Panc1 (cell line): ENCODE measurements around the gene MAPKAP1.
"Not testable (repeated sequence)": the region's sequence is repeated elsewhere in the genome, so short reads cannot be mapped to it uniquely, and the experiment has no call there.

Experiments used
- CTCF ChIP-seq: fragments of 450-650 bp; IDR thresholded peaks from 2 replicates; pipeline ENCODE4 v1.5.1; 2017; ENCODE audit warnings: mild to moderate bottlenecking
- POLR2AphosphoS5 ChIP-seq: IDR thresholded peaks from 2 replicates; pipeline ENCODE4 v1.6.1; 2012; ENCODE audit warnings: mild to moderate bottlenecking, low read depth, low read length, moderate library complexity
- REST ChIP-seq, 2 experiments: IDR thresholded peaks; 2 replicates each; pipeline ENCODE4 v1.6.1; 2011 to 2012; ENCODE audit warnings: low read depth in 2 of 2, control low read depth in 1 of 2, low read length in 1 of 2, mild to moderate bottlenecking in 1 of 2, moderate library complexity in 1 of 2; ENCODE audit not compliant: insufficient read depth in 1 of 2
- SIN3A ChIP-seq: IDR thresholded peaks from 2 replicates; pipeline ENCODE4 v1.6.1; 2012; ENCODE audit warnings: low read depth, mild to moderate bottlenecking, low read length, moderate library complexity, borderline replicate concordance; ENCODE audit not compliant: insufficient read depth
- TCF7L2 ChIP-seq: IDR thresholded peaks from 2 replicates; pipeline ENCODE4 v1.6.1; 2011; ENCODE audit warnings: mild to moderate bottlenecking, low read depth, low read length, inconsistent platforms

GRCh38 chr9:125693492-125693891 lies 13.5 kb downstream of the MAPKAP1 start:
- not testable (repeated sequence) for TF ChIP-seq CTCF; POLR2AphosphoS5; REST (IDR thresholded peaks at IDR 0.05; ENCODE audit: insufficient read depth in 1 of 2, low read depth in 2 of 2, low read length in 1 of 2); TCF7L2; SIN3A
